ENCODE results near the gene OSBPL2. TPM values are rescaled to one million over a fixed set of nuclear protein-coding genes. Genes with fewer than 3 reads are reported as not detected.

The OSBPL2 gene
- total RNA-seq, 1 experiment from 2014 or later: 24.0 TPM

- in situ Hi-C loops (cut with HindIII; ENCODE audit: low pct_unique_long_range_greater_than_20kb, low sequenced_read_pairs): no loop called here
- DNase-seq (ENCODE audit: low read depth, low spot score): peak; percentile 17
These were observed 80.4 kb downstream of the OSBPL2 start for GRCh38 chr20:62318400-62319345.

- DNase-seq (ENCODE audit: low read depth, low spot score): no peak
- in situ Hi-C loops (cut with HindIII; ENCODE audit: low pct_unique_long_range_greater_than_20kb, low sequenced_read_pairs): no loop called here
These were observed 81.1 kb downstream of the OSBPL2 start for GRCh38 chr20:62319346-62319909.

- in situ Hi-C loops (cut with HindIII; ENCODE audit: low pct_unique_long_range_greater_than_20kb, low sequenced_read_pairs): no loop called here
- DNase-seq (ENCODE audit: low read depth, low spot score): peak; percentile 53
These were observed 82.4 kb downstream of the OSBPL2 start for GRCh38 chr20:62320581-62321354.

GRCh38 chr20:62321521-62321948 is 83.2 kb downstream of the OSBPL2 start:
- peak; percentile 56 for DNase-seq (ENCODE audit: low read depth, low spot score)
- in situ Hi-C loops (cut with HindIII; ENCODE audit: low pct_unique_long_range_greater_than_20kb, low sequenced_read_pairs): no loop called here

GRCh38 chr20:62321975-62322374 is 83.7 kb downstream of the OSBPL2 start:
- in situ Hi-C loops (cut with HindIII; ENCODE audit: low pct_unique_long_range_greater_than_20kb, low sequenced_read_pairs): no loop called here
- DNase-seq (ENCODE audit: low read depth, low spot score): no peak

- DNase-seq (ENCODE audit: low read depth, low spot score): no peak
- in situ Hi-C loops (cut with HindIII; ENCODE audit: low pct_unique_long_range_greater_than_20kb, low sequenced_read_pairs): no loop called here
These were observed 84.2 kb downstream of the OSBPL2 start for GRCh38 chr20:62322492-62323041.

GRCh38 chr20:62323146-62323979 is 85.0 kb downstream of the OSBPL2 start:
- DNase-seq (ENCODE audit: low read depth, low spot score): no peak
- in situ Hi-C loops (cut with HindIII; ENCODE audit: low pct_unique_long_range_greater_than_20kb, low sequenced_read_pairs): no loop called here

- DNase-seq (ENCODE audit: low read depth, low spot score): no peak
- in situ Hi-C loops (cut with HindIII; ENCODE audit: low pct_unique_long_range_greater_than_20kb, low sequenced_read_pairs): no loop called here
These were observed 85.9 kb downstream of the OSBPL2 start for GRCh38 chr20:62323980-62324906.

GRCh38 chr20:62325172-62325905 is 87.0 kb downstream of the OSBPL2 start:
- in situ Hi-C loops (cut with HindIII; ENCODE audit: low pct_unique_long_range_greater_than_20kb, low sequenced_read_pairs): no loop called here
- DNase-seq (ENCODE audit: low read depth, low spot score): no peak

- DNase-seq (ENCODE audit: low read depth, low spot score): no peak
- in situ Hi-C loops (cut with HindIII; ENCODE audit: low pct_unique_long_range_greater_than_20kb, low sequenced_read_pairs): no loop called here
These were observed 88.2 kb downstream of the OSBPL2 start for GRCh38 chr20:62326559-62326958.

- in situ Hi-C loops (cut with HindIII; ENCODE audit: low pct_unique_long_range_greater_than_20kb, low sequenced_read_pairs): no loop called here
- DNase-seq (ENCODE audit: low read depth, low spot score): no peak
These were observed 88.8 kb downstream of the OSBPL2 start for GRCh38 chr20:62326959-62327725.

GRCh38 chr20:62327726-62328495 is 89.6 kb downstream of the OSBPL2 start:
- no peak for DNase-seq (ENCODE audit: low read depth, low spot score)
- in situ Hi-C loops (cut with HindIII; ENCODE audit: low pct_unique_long_range_greater_than_20kb, low sequenced_read_pairs): no loop called here

GRCh38 chr20:62328684-62329388 is 90.5 kb downstream of the OSBPL2 start:
- in situ Hi-C loops (cut with HindIII; ENCODE audit: low pct_unique_long_range_greater_than_20kb, low sequenced_read_pairs): no loop called here

More at GRCh38 chr20:62328684-62329388, 90.5 kb downstream of the OSBPL2 start:
- no peak for DNase-seq (ENCODE audit: low read depth, low spot score)
